H1 (cell line): ENCODE data around the gene TRPM1. TPM values are rescaled to one million over a fixed set of nuclear protein-coding genes. Genes with fewer than 3 reads are reported as not detected.
A peak's percentile ranks its signal among the peaks of the same experiment; 100 is the strongest.

Experiments
- CTCF ChIP-seq, 3 experiments: IDR thresholded peaks; 1 replicate in 2 of 3; 2 replicates in 1 of 3; pipeline versions ENCODE4 v1.5.1 to v1.6.1; 2011; ENCODE audit warnings: low read length in 3 of 3, mild to moderate bottlenecking in 3 of 3, inconsistent platforms in 2 of 3, low read depth in 1 of 3, moderate library complexity in 1 of 3; ENCODE audit not compliant: insufficient read depth in 1 of 3; ENCODE audit errors: control extremely low read depth in 1 of 3
- GTF2F1 ChIP-seq: IDR thresholded peaks from 2 replicates; pipeline ENCODE4 v1.6.1; 2012; ENCODE audit warnings: low read depth, low read length, improper control_type of control experiment, borderline replicate concordance
- KDM5A ChIP-seq: fragments of 200-600 bp; IDR thresholded peaks from 2 replicates; pipeline ENCODE4 v1.7.1; 2012; ENCODE audit warnings: mild to moderate bottlenecking, low read length, inconsistent platforms, mixed read lengths
- MAX ChIP-seq: IDR thresholded peaks from 2 replicates; pipeline ENCODE4 v1.6.1; 2012; ENCODE audit warnings: inconsistent platforms
- RAD21 ChIP-seq, 2 experiments: IDR thresholded peaks in 1 of 2; conservative IDR thresholded peaks in 1 of 2; 2 replicates each; pipeline ENCODE4 v1.6.1; 2011; ENCODE audit warnings: low read depth in 2 of 2, low read length in 2 of 2, improper control_type of control experiment in 1 of 2, inconsistent platforms in 1 of 2, mild to moderate bottlenecking in 1 of 2, moderate library complexity in 1 of 2
- polyA plus RNA-seq, 7 experiments: library from polyadenylated mRNA; depleted of rRNA in 3 of 7; stranded (reverse) in 5 of 7; unstranded in 2 of 7; fragments of >200 nt in 5 of 7; fragments of 200-250 nt in 2 of 7; gene quantifications; 1 replicate in 5 of 7; 2 replicates in 1 of 7; 4 replicates in 1 of 7; pipeline versions ENCODE4 v1.2.1 to v1.2.3, GENCODE V29; 2011 to 2013; ENCODE audit warnings: missing spikeins in 2 of 7, mixed read lengths in 2 of 7
- total RNA-seq: library from RNA; stranded (reverse); fragmentation: NEBNext Ultra II Directional; extraction: Animal tissue kit (Norgen Biotek cat#: 25700); gene quantifications from 2 replicates; pipeline ENCODE4 v1.2.1, GENCODE V29; 2021

The TRPM1 gene
- total and polyA plus RNA-seq, 2 of the 8 experiments (the other 6 are each of a cell fraction or from before 2014, with no cell fraction given), result 0.05 TPM; not detected in 1

GRCh38 chr15:30992249-30992864, 109.2 kb downstream of the TRPM1 start (continued):
- TF ChIP-seq RAD21 (IDR thresholded peaks at IDR 0.05 in 1 of 2, conservative IDR thresholded peaks at IDR 0.05 in 1 of 2; ENCODE audit: low read depth in 2 of 2, low read length in 2 of 2), result no peak
- TF ChIP-seq KDM5A, result no peak
- TF ChIP-seq CTCF (IDR thresholded peaks at IDR 0.05; ENCODE audit: control extremely low read depth in 1 of 3, insufficient read depth in 1 of 3, low read depth in 1 of 3, low read length in 3 of 3), result peak in 1 of 3 experiments; percentile 3; a peak in 1 of 4 replicates
- TF ChIP-seq GTF2F1, result no peak
- TF ChIP-seq MAX, result peak; percentile 87
- TF ChIP-seq, all 59 proteins: peak for 3
